Glomerular endothelial cell (primary cell): ENCODE measurements around the gene BCL7C. TPM values are rescaled to one million over a fixed set of nuclear protein-coding genes. Genes with fewer than 3 reads are reported as not detected.
A peak's percentile ranks its signal among the peaks of the same experiment; 100 is the strongest.
"Not testable (repeated sequence)": the region's sequence is repeated elsewhere in the genome, so short reads cannot be mapped to it uniquely, and the experiment has no call there.

Experiments used
- DNase-seq: peaks from one replicate; pipeline ENCODE4 v3.0.0-alpha.2; 2011; ENCODE audit warnings: low read depth, low spot score; ENCODE audit errors: extremely low read depth
- total RNA-seq: library from RNA; depleted of rRNA; stranded (reverse); fragments of >200 nt; gene quantifications from 2 replicates; pipeline ENCODE4 v1.2.3, GENCODE V29; 2015

BCL7C gene
- total RNA-seq, 1 donor from 2014 or later: 44.5 TPM

DNA sequence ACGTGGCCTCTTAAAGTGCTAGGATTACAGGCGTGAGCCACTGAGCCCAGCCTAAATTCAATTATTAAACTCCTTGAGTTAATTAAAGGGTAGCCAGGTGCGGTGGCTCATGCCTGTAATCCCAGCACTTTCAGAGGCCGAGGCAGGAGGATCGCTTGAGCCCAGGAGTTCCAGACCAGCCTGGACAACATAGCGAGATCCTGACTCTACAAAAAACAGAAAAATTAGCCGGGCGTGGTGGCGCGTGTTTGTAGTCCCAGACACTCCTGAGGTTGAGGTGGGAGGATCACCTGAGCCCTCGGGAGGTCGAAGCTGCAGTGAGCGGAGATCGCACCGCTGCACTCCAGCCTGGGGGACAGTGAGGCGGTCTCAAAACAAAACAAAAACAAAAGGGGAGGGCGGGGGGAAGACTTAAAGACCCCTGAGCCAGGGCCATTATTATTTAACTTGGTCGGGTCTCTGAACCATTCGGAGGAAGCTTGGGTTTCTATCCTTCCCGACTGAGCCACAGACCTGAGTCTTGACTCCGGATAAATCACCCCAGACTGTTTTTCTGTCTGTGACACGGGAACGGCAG lies 19.5 kb downstream of the BCL7C start:
- no peak for DNase-seq

- DNase-seq: no peak
Observed at GRCh38 chr16:30870904-30871303, 23.0 kb downstream of the BCL7C start.

DNA sequence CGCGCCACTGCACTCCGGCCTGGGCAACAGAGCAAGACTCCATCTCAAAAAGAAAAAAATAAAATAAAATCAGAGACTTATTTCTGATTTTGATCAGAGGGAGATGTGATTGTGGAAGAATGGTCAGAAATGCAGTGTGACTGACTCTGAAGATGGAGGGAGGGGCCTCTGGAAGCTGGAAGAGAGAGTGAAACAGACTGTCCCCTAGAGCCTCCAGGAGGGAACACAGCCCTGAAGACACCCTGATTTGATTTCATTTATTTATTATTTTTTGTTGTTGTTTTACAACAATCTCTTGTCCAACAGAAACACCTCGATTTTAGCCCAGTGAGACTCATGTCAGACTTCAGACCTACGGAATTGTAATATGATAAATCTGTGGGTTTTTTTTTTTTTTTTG lies 26.1 kb downstream of the BCL7C start:
- no peak for DNase-seq

- DNase-seq: no peak
Observed at GRCh38 chr16:30866031-30866430, 27.8 kb downstream of the BCL7C start.

DNA sequence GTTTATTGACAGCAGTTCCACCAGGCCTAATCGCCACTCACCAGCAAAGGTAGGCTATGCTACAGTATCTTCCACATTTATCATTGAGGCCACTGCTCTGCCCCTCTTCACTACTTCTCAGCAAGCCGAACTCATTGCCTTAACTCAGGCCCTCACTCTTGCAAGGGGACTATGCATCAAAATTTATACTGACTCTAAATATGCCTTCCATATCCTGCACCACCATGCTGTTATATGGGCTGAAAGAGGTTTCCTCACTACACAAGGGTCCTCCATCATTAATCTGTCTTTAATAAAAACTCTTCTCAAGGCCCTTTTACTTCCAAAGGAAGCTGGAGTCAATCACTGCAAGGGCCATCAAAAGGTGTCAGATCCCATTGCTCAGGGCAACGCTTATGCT lies 30.7 kb downstream of the BCL7C start:
- not testable (repeated sequence) for DNase-seq

GRCh38 chr16:30860729-30861128 lies 33.1 kb downstream of the BCL7C start:
- not testable (repeated sequence) for DNase-seq

DNA sequence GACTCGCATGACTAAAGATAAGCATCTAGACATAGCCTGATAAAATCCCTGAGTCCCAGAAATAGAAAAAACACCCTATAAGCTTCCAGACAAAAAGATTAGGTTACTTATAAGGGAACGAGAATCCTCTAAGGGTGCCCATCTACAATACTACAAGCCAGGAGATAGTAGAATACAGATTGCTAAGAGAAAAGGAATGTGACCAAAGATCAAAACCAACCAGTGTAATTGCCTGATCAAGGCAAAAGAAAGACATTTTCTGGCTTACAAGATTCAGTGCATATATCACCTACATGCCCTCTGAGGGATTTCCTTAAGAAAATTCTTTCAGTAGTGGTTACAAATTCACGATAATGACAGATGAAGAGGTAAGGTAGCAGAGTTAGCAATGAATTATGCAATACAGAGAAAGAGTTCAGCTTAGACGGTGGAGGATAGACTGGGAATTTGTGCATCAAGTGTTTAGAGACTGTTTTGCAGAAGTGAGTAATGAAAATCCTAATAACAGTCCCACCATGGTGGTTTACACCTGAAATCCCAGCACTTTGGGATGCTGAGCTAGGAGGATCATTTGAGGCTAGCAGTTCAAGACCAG lies 35.0 kb downstream of the BCL7C start:
- DNase-seq: no peak

- DNase-seq: no peak
Observed at GRCh38 chr16:30858111-30858495, 35.8 kb downstream of the BCL7C start.

GRCh38 chr16:30853758-30854157 lies 40.1 kb downstream of the BCL7C start:
- DNase-seq: no peak

DNA sequence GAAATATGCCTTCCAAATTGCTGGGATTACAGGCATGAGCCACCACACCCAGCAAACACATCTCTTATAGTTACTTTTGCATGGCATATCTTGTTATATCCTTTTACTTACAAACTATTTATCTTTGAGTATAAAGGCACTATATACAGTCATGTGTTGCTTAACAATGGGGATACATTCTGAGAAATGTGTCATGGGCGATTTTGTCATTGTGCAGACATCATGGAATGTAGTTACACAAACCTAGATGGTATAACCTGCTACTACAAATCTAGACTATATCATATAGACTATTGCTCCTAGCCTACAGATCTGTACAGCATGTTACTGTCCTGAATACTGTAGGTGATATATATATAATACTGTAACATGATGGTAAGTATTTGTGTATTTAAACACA lies 43.6 kb downstream of the BCL7C start:
- DNase-seq: no peak

GRCh38 chr16:30846649-30847402 lies 47.1 kb downstream of the BCL7C start:
- DNase-seq: no peak

GRCh38 chr16:30844671-30845449 lies 49.0 kb downstream of the BCL7C start:
- peak; percentile 60 for DNase-seq

DNA sequence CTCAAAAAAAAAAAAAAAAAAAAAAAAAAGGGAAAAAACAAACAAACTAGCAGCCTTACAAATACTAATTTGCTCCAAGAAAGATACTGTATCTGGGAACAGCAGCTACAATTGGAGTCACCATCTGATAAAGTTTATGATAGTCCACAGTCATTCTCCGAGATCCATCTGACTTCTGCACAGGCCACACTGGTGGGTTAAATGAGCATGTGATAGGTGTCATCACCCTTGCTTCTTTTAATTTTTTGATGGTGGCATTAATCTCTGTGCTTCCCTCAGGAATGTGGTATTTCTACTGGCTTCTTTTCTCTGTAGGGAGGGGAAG lies 49.6 kb downstream of the BCL7C start:
- DNase-seq: no peak

- DNase-seq: no peak
Observed at GRCh38 chr16:30843501-30843900, 50.4 kb downstream of the BCL7C start.

- no peak for DNase-seq
Observed at GRCh38 chr16:30842971-30843370, 50.9 kb downstream of the BCL7C start.

DNA sequence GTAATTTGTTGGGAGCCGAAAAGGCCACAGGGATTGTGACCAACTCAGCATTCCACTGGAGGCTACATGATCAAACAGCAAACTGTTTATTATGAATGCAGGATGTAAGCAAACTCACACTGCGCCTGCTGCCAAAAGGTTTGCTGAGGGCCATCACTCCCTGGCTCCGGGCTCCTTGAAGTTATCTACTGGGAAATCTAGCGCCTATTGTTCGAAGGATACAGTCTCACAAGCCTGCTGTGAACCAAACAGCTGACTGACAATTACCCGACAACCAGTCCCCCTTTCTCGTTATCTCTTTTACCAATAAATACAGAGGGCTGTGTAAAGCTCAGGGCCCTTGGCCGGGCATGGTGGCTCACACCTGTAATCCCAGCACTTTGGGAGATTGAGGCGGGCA lies 52.5 kb downstream of the BCL7C start:
- DNase-seq: no peak

GRCh38 chr16:30840611-30841010 lies 53.3 kb downstream of the BCL7C start:
- no peak for DNase-seq

DNA sequence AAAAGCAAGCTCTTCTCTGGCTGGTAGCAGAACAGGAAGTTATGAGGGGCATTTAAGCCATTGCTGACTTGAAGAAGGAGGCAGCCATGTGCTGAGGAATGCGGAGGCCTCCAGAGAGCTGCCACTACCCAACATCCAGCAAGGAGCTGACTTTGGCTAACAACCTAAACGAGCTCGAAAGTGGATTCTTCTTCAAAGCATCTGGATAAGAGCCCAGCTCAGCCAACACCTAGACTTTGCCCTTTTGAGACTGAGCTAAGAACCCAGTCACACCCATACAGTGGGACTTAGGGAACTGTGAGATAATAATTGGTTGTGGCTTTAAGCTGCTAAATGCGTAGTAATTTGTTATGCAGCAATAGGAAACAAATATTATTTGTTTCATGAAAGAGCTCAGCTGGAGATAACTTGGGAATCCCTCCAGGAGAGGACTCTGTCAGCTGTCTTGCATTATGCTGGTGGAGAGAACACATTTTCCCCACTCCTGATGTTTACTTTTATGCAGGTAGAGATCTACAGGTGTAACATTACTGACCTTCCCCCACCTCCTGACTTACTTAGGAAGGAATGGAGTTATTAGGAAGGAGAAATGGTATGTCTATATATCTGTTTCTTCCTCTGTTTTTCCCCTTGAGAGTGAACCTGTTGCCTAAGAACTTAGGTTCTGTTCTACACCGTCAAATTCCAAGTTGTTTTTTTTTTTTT lies 54.2 kb downstream of the BCL7C start:
- no peak for DNase-seq

- DNase-seq: no peak
Observed at GRCh38 chr16:30838876-30839471, 54.9 kb downstream of the BCL7C start.

DNA sequence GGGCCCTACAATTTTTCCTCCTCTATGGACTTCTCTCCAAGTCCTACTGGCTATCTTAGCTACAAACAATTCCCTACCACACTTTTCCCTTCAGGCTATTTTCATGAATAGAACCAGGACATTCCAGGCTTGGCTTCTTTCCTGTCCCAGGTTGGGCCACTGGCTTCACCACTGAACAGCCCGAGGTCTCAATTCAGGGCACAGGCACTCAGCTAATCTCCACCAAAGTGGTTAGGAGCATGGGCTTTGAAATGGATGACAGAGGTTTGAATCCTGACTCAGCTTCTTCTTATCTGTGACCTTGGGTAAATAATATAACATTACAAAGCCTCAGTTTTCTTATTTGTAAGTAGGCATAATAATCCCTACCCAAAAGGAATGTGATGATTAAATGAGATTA lies 56.0 kb downstream of the BCL7C start:
- no peak for DNase-seq
